GM12878 (cell line): ENCODE data around the gene GLT8D2.

Experiments used
- BHLHE40 ChIP-seq, 2 experiments: fragments of 450-650 bp in 1 of 2; IDR thresholded peaks; 2 replicates each; pipeline ENCODE4 v1.6.1; 2011 to 2017; ENCODE audit warnings: low read depth in 2 of 2, borderline replicate concordance in 1 of 2, improper control_type of control experiment in 1 of 2, low read length in 1 of 2, mild to moderate bottlenecking in 1 of 2
- CTCF ChIP-seq, 3 experiments: IDR thresholded peaks in 2 of 3; conservative IDR thresholded peaks in 1 of 3; 2 replicates each; pipeline ENCODE4 v1.5.1; 2011; ENCODE audit warnings: low read depth in 3 of 3, low read length in 3 of 3, mild to moderate bottlenecking in 3 of 3, control low read depth in 2 of 3, moderate library complexity in 2 of 3, inconsistent platforms in 1 of 3, mixed read lengths in 1 of 3; ENCODE audit not compliant: control insufficient read depth in 2 of 3, insufficient read depth in 1 of 3; ENCODE audit errors: extremely low read depth in 1 of 3
- EGR1 ChIP-seq, 2 experiments: IDR thresholded peaks; 1 replicate in 1 of 2; 2 replicates in 1 of 2; pipeline ENCODE4 v1.6.1; 2011 to 2012; ENCODE audit warnings: low read depth in 2 of 2, low read length in 2 of 2, borderline replicate concordance in 1 of 2, mild to moderate bottlenecking in 1 of 2, moderate library complexity in 1 of 2
- EP300 ChIP-seq, 2 experiments: fragments of 150-350 bp in 1 of 2; IDR thresholded peaks; 2 replicates each; pipeline ENCODE4 v1.6.1; 2011 to 2012; ENCODE audit warnings: low read depth in 2 of 2, low read length in 2 of 2, borderline replicate concordance in 1 of 2, improper control_type of control experiment in 1 of 2, inconsistent platforms in 1 of 2; ENCODE audit not compliant: control insufficient read depth in 1 of 2
- FOS ChIP-seq: IDR thresholded peaks from 3 replicates; pipeline ENCODE4 v1.6.1; 2011; ENCODE audit warnings: borderline replicate concordance; ENCODE audit not compliant: insufficient read length; ENCODE audit errors: extremely low read depth
- FOXK2 ChIP-seq: fragments of 450-650 bp; IDR thresholded peaks from 2 replicates; pipeline ENCODE4 v1.6.1; 2017; ENCODE audit warnings: mild to moderate bottlenecking, moderate library complexity
- NR2C2 ChIP-seq: IDR thresholded peaks from 2 replicates; pipeline ENCODE4 v1.6.1; 2011; ENCODE audit warnings: borderline replicate concordance, low read depth; ENCODE audit not compliant: control insufficient read depth, insufficient read length
- POLR2A ChIP-seq: IDR thresholded peaks from 2 replicates; pipeline ENCODE4 v1.6.1; 2011; ENCODE audit warnings: low read depth, mild to moderate bottlenecking, low read length
- POLR2AphosphoS5 ChIP-seq: IDR thresholded peaks from 2 replicates; pipeline ENCODE4 v1.6.1; 2011; ENCODE audit warnings: mild to moderate bottlenecking, low read length, inconsistent platforms
- RB1 ChIP-seq: fragments of 450-650 bp; formaldehyde crosslinking; IDR thresholded peaks from 2 replicates; pipeline ENCODE4 v1.6.1; 2017; ENCODE audit warnings: mild to moderate bottlenecking, borderline replicate concordance
- SIX5 ChIP-seq: IDR thresholded peaks from 2 replicates; pipeline ENCODE4 v1.6.1; 2011; ENCODE audit warnings: mild to moderate bottlenecking, low read depth, low read length, moderate library complexity; ENCODE audit not compliant: severe bottlenecking
- SUZ12 ChIP-seq: fragments of 200-600 bp; sonication (generic); IDR thresholded peaks from one replicate; pipeline ENCODE4 v1.6.1; 2018; ENCODE audit warnings: antibody characterized with exemption, mild to moderate bottlenecking; ENCODE audit not compliant: unreplicated experiment
- TF ChIP-seq, protein P1 (sequence below): fragments of 450-650 bp; IDR thresholded peaks from 2 replicates; pipeline ENCODE4 v1.6.1; 2014; ENCODE audit warnings: mild to moderate bottlenecking
- TF ChIP-seq, protein P2 (sequence below): IDR thresholded peaks from 2 replicates; pipeline ENCODE4 v1.6.1; 2011; ENCODE audit warnings: low read depth, mild to moderate bottlenecking, low read length, moderate library complexity, borderline replicate concordance; ENCODE audit errors: extremely low read depth

GRCh38 chr12:104083769-104084475, 33.9 kb upstream of the GLT8D2 start:
- no peak for TF ChIP-seq NR2C2
- TF ChIP-seq POLR2AphosphoS5, result no peak
- TF ChIP-seq FOS, result no peak
- TF ChIP-seq CTCF (IDR thresholded peaks at IDR 0.05 in 2 of 3, conservative IDR thresholded peaks at IDR 0.05 in 1 of 3; ENCODE audit: control insufficient read depth in 2 of 3, extremely low read depth in 1 of 3, insufficient read depth in 1 of 3, low read depth in 3 of 3, low read length in 3 of 3), result no peak
- TF ChIP-seq, protein P1, sequence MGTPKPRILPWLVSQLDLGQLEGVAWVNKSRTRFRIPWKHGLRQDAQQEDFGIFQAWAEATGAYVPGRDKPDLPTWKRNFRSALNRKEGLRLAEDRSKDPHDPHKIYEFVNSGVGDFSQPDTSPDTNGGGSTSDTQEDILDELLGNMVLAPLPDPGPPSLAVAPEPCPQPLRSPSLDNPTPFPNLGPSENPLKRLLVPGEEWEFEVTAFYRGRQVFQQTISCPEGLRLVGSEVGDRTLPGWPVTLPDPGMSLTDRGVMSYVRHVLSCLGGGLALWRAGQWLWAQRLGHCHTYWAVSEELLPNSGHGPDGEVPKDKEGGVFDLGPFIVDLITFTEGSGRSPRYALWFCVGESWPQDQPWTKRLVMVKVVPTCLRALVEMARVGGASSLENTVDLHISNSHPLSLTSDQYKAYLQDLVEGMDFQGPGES, result no peak
- no peak for TF ChIP-seq FOXK2
- peak in 1 of 2 experiments; percentile 50; a peak in 1 of 3 replicates for TF ChIP-seq EGR1 (IDR thresholded peaks at IDR 0.05; ENCODE audit: borderline replicate concordance in 1 of 2, low read depth in 2 of 2, low read length in 2 of 2)
- 0 out of 4 replicates have a peak, but pooled peaks of 1 of the 2 experiments have one; percentile 9 for TF ChIP-seq BHLHE40 (IDR thresholded peaks at IDR 0.05; ENCODE audit: borderline replicate concordance in 1 of 2, low read depth in 2 of 2, low read length in 1 of 2)
- TF ChIP-seq SUZ12, result no peak
- TF ChIP-seq RB1, result no peak
- no peak for TF ChIP-seq POLR2A
- TF ChIP-seq, protein P2, sequence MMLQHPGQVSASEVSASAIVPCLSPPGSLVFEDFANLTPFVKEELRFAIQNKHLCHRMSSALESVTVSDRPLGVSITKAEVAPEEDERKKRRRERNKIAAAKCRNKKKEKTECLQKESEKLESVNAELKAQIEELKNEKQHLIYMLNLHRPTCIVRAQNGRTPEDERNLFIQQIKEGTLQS, result no peak
- TF ChIP-seq SIX5, result no peak
- TF ChIP-seq EP300 (IDR thresholded peaks at IDR 0.05; ENCODE audit: borderline replicate concordance in 1 of 2, control insufficient read depth in 1 of 2, low read depth in 2 of 2, low read length in 2 of 2), result peak in 1 of 2 experiments; percentile 33; a peak in 1 of 4 replicates
